Loucy (cell line): Measurements from ENCODE around the gene WSCD1.

Source experiments
- H2AFZ ChIP-seq: fragments of 200-600 bp; sonication (generic); 2 replicates; pipeline ENCODE4 v1.6.0; 2016; ENCODE audit warnings: antibody characterized with exemption, mild to moderate bottlenecking, low read length, moderate library complexity
- H3F3A ChIP-seq: fragments of 200-600 bp; 2 replicates; pipeline ENCODE4 v1.6.0; 2016; ENCODE audit warnings: antibody characterized with exemption, low read depth, mild to moderate bottlenecking
- H3K27me3 ChIP-seq: fragments of 200-600 bp; sonication (generic); 2 replicates; pipeline ENCODE4 v1.6.1; 2014; ENCODE audit warnings: low read length, mild to moderate bottlenecking; ENCODE audit not compliant: insufficient read depth, poor library complexity, severe bottlenecking
- H3K36me3 ChIP-seq: fragments of 200-600 bp; sonication (generic); 2 replicates; pipeline ENCODE4 v1.6.1; 2016; ENCODE audit warnings: low read length; ENCODE audit not compliant: insufficient read depth
- H3K4me1 ChIP-seq: fragments of 200-600 bp; sonication (generic); 2 replicates; pipeline ENCODE4 v1.5.1; 2014; ENCODE audit warnings: low read length, mild to moderate bottlenecking; ENCODE audit not compliant: insufficient read depth, poor library complexity, severe bottlenecking
- H3K4me2 ChIP-seq: fragments of 200-600 bp; sonication (generic); 2 replicates; pipeline ENCODE4 v1.6.0; 2014; ENCODE audit warnings: antibody characterized with exemption, low read length, low read depth, mild to moderate bottlenecking; ENCODE audit not compliant: poor library complexity, severe bottlenecking
- H3K4me3 ChIP-seq: fragments of 200-600 bp; sonication (generic); 2 replicates; pipeline ENCODE4 v1.5.1; 2014; ENCODE audit warnings: low read length, mild to moderate bottlenecking, mixed read lengths; ENCODE audit not compliant: poor library complexity, severe bottlenecking
- H3K79me2 ChIP-seq: fragments of 200-600 bp; sonication (generic); 2 replicates; pipeline ENCODE4 v1.6.1; 2014; ENCODE audit warnings: low read length; ENCODE audit not compliant: insufficient read depth
- H3K9ac ChIP-seq: fragments of 200-600 bp; sonication (generic); 2 replicates; pipeline ENCODE4 v1.6.0; 2014; ENCODE audit warnings: mild to moderate bottlenecking, low read depth, low read length, moderate library complexity; ENCODE audit not compliant: poor library complexity, severe bottlenecking
- H3K9me2 ChIP-seq: fragments of 200-600 bp; sonication (generic); replicated peaks from 2 replicates; pipeline ENCODE4 v1.6.1; 2016; ENCODE audit warnings: low read depth, low read length, mixed read lengths
- H3K9me3 ChIP-seq: fragments of 200-600 bp; sonication (generic); 2 replicates; pipeline ENCODE4 v1.6.1; 2014; ENCODE audit warnings: mild to moderate bottlenecking, antibody characterized with exemption, low read length, low read depth; ENCODE audit not compliant: insufficient read depth
- H4K20me1 ChIP-seq: fragments of 200-600 bp; sonication (generic); 2 replicates; pipeline ENCODE4 v1.6.0; 2014; ENCODE audit warnings: antibody characterized with exemption, low read length, mild to moderate bottlenecking; ENCODE audit not compliant: insufficient read depth, poor library complexity, severe bottlenecking
- EZH2phosphoT487 ChIP-seq: fragments of 200-600 bp; IDR thresholded peaks from 2 replicates; pipeline ENCODE4 v1.6.1; 2018; ENCODE audit warnings: antibody characterized with exemption, mild to moderate bottlenecking, moderate library complexity, borderline replicate concordance
- TF ChIP-seq, protein P1 (sequence below): fragments of 200-600 bp; sonication (generic); conservative IDR thresholded peaks from 2 replicates; pipeline ENCODE4 v1.5.1; 2014; ENCODE audit warnings: mild to moderate bottlenecking, antibody characterized with exemption, low read length

WSCD1 gene

DNA sequence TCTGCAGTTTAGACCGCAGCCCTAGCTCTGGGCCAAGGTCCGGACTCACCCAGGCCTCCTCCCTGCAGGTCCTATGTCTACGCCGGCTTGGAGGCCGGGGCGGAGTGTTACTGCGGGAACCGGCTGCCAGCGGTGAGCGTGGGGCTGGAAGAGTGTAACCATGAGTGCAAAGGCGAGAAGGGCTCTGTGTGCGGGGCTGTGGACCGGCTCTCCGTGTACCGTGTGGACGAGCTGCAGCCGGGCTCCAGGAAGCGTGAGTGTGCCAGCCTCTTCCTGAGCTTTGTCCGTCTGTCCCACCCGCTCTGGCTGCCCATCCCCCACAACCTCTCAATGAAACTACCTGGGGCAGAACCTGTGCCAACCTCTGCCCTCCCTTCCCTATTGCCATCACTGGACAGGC lies 20.1 kb downstream of the WSCD1 start:
- no peaks in the 10 kb centered on the region for H3K4me1 ChIP-seq
- H3K4me2 ChIP-seq, result no peak overlapping the region
- H3K9me2 ChIP-seq, result no peaks in the 10 kb centered on the region
- no peaks in the 10 kb centered on the region for H3K27me3 ChIP-seq
- TF ChIP-seq EZH2phosphoT487, result no peak
- TF ChIP-seq, protein P1, sequence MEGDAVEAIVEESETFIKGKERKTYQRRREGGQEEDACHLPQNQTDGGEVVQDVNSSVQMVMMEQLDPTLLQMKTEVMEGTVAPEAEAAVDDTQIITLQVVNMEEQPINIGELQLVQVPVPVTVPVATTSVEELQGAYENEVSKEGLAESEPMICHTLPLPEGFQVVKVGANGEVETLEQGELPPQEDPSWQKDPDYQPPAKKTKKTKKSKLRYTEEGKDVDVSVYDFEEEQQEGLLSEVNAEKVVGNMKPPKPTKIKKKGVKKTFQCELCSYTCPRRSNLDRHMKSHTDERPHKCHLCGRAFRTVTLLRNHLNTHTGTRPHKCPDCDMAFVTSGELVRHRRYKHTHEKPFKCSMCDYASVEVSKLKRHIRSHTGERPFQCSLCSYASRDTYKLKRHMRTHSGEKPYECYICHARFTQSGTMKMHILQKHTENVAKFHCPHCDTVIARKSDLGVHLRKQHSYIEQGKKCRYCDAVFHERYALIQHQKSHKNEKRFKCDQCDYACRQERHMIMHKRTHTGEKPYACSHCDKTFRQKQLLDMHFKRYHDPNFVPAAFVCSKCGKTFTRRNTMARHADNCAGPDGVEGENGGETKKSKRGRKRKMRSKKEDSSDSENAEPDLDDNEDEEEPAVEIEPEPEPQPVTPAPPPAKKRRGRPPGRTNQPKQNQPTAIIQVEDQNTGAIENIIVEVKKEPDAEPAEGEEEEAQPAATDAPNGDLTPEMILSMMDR, result no peak
- H3K79me2 ChIP-seq, result no peaks in the 10 kb centered on the region
- no peaks in the 10 kb centered on the region for H3F3A ChIP-seq
- no peak overlapping the region for H3K4me3 ChIP-seq
- peaks cover 5% of the 10 kb centered on the region; the same call in 1 of the 2 replicates for H3K9me3 ChIP-seq
- H3K9ac ChIP-seq, result no peak overlapping the region
- H2AFZ ChIP-seq, result no peak overlapping the region
- H3K36me3 ChIP-seq, result no peaks in the 10 kb centered on the region
- no peaks in the 10 kb centered on the region for H4K20me1 ChIP-seq

- no peaks in the 10 kb centered on the region for H3K36me3 ChIP-seq
- no peaks in the 10 kb centered on the region for H3K9me2 ChIP-seq
- TF ChIP-seq, protein P1, result no peak
- no peak for TF ChIP-seq EZH2phosphoT487
- H3K4me3 ChIP-seq, result no peak overlapping the region
- no peak overlapping the region for H3K4me2 ChIP-seq
- H3K4me1 ChIP-seq, result no peaks in the 10 kb centered on the region
- no peaks in the 10 kb centered on the region for H3K27me3 ChIP-seq
- H2AFZ ChIP-seq, result no peak overlapping the region
- peaks cover 16% of the 10 kb centered on the region; the same call in 1 of the 2 replicates for H3K9me3 ChIP-seq
- no peak overlapping the region for H3K9ac ChIP-seq
- H3K79me2 ChIP-seq, result no peaks in the 10 kb centered on the region
- no peaks in the 10 kb centered on the region for H3F3A ChIP-seq
- no peaks in the 10 kb centered on the region for H4K20me1 ChIP-seq
These were observed 22.2 kb downstream of the WSCD1 start for GRCh38 chr17:6092182-6092902.

- Histone ChIP-seq H2AFZ (no peak overlapping the region), H3F3A (no peaks in the 10 kb centered on the region), H3K36me3 (no peaks in the 10 kb centered on the region), H3K27me3 (no peaks in the 10 kb centered on the region), H3K79me2 (no peaks in the 10 kb centered on the region), H3K9me3 (peaks cover 17% of the 10 kb centered on the region; the same call in 1 of the 2 replicates), H4K20me1 (no peaks in the 10 kb centered on the region), H3K9me2 (no peaks in the 10 kb centered on the region), H3K4me1 (no peaks in the 10 kb centered on the region), H3K4me3 (no peak overlapping the region), H3K9ac (no peak overlapping the region), H3K4me2 (no peak overlapping the region)
- TF ChIP-seq, protein P1, result no peak
- TF ChIP-seq EZH2phosphoT487, result no peak
These were observed 22.8 kb downstream of the WSCD1 start for GRCh38 chr17:6092903-6093468.
